Measurements from ENCODE around the gene FIGNL2.
A peak's percentile ranks its signal among the peaks of the same experiment; 100 is the strongest.
"Not testable (repeated sequence)": the region's sequence is repeated elsewhere in the genome, so short reads cannot be mapped to it uniquely, and the experiment has no call there.

The FIGNL2 gene

DNA sequence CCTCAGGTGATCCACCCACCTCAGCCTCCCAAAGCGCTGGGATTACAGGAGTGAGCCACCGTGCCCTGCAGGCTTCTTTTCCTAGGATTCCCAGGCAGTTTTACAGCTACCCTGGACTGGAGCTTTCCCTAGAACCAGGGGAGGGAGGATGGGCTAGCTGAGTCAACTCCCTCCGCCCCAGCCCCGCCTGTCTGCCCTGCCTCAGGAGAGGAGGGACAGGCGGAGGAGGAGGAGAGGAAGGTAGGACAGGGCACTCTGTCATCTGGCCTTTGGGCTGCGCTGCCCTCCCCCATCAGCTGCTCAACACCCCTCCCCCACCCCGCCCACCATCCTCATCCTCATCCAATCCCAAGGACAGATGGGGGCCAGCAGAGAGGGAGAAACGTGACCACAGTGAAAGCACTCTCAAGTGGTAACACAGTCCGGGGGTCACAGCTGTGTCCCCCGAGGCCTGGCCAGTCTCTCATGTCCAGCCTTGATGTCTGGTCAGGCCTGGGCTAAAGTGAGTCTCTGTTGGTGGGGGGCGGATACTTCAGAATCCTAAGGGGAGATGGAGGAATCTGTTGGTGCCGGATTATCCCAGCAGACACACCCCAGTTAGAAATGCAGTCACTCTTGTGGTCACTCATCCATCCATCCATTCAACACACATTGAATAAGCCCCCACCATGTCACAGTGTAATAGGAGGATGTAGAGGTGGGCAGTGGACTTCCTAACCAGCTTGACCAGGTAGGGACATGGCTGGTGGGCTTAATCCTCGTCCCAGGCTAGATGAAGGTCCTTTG, 12.3 kb downstream of the FIGNL2 start:
- no peak overlapping the region for H3K4me3 ChIP-seq (replicated peaks; ENCODE audit: low read depth, low read length)
- DNase-seq (ENCODE audit: low read depth): no peak
- TF ChIP-seq, protein P1, sequence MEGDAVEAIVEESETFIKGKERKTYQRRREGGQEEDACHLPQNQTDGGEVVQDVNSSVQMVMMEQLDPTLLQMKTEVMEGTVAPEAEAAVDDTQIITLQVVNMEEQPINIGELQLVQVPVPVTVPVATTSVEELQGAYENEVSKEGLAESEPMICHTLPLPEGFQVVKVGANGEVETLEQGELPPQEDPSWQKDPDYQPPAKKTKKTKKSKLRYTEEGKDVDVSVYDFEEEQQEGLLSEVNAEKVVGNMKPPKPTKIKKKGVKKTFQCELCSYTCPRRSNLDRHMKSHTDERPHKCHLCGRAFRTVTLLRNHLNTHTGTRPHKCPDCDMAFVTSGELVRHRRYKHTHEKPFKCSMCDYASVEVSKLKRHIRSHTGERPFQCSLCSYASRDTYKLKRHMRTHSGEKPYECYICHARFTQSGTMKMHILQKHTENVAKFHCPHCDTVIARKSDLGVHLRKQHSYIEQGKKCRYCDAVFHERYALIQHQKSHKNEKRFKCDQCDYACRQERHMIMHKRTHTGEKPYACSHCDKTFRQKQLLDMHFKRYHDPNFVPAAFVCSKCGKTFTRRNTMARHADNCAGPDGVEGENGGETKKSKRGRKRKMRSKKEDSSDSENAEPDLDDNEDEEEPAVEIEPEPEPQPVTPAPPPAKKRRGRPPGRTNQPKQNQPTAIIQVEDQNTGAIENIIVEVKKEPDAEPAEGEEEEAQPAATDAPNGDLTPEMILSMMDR (IDR thresholded peaks at IDR 0.05; ENCODE audit: low read length, missing control alignments): no peak

DNA sequence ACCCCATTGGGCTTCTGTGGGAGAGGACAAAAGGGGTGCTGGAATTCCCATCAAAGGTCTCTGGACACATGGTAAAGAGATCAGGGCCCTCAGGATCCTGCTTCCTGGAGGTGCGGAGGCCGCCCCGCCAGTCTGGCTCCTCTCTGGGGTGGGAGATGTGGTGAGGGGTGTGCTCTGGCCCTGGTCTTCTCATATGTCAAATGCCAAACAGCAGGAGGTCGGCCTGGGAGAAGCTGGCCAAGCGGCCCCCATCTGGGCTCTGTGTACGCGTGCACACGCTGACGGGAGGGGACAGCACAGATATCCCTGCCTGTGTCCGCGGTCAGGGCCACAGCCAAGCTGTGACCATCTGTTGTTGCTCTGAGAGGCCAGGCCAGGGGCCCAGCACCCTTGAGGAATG, 14.1 kb downstream of the FIGNL2 start:
- H3K4me3 ChIP-seq (replicated peaks; ENCODE audit: low read depth, low read length): no peak overlapping the region
- TF ChIP-seq, protein P1 (IDR thresholded peaks at IDR 0.05; ENCODE audit: low read length, missing control alignments): no peak
- no peak for DNase-seq (ENCODE audit: low read depth)

DNA sequence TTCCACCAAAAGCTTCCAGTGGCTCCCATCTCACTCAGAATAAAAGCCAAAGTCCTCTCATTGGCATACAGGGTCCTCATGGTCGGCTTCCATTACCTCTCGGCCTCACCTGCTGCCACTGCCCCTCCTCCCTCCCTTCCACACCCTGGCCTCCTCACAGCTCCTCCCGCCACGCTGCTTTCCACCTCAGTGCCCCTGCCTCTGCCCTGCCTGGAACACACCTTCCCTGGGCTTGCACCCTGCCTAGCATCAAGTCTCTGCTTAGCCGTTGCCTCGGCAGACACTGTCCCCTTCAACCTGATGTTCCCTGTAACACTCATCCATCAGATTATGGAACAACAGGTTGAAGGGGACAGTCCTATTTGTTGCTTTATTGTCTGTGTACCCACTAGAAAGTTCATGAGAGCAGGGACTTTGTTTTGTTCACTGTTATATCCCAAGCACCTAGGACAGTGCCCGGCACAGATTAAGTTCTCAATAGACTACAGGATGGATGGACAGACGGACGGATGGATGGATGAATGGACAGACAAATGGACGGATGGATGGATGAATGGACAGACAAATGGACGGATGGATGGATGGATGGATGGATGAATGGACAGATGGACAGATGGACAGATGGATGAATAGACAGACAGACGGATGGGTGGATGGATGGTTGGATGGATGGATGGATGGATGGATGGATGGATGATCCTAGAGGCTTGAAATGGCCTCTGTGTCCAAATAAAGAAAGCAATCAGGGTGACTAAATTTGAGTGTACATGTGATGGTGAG, 14.9 kb downstream of the FIGNL2 start:
- TF ChIP-seq, protein P1 (IDR thresholded peaks at IDR 0.05; ENCODE audit: low read length, missing control alignments): no peak
- no peak for DNase-seq (ENCODE audit: low read depth)
- no peak overlapping the region for H3K4me3 ChIP-seq (replicated peaks; ENCODE audit: low read depth, low read length)

DNA sequence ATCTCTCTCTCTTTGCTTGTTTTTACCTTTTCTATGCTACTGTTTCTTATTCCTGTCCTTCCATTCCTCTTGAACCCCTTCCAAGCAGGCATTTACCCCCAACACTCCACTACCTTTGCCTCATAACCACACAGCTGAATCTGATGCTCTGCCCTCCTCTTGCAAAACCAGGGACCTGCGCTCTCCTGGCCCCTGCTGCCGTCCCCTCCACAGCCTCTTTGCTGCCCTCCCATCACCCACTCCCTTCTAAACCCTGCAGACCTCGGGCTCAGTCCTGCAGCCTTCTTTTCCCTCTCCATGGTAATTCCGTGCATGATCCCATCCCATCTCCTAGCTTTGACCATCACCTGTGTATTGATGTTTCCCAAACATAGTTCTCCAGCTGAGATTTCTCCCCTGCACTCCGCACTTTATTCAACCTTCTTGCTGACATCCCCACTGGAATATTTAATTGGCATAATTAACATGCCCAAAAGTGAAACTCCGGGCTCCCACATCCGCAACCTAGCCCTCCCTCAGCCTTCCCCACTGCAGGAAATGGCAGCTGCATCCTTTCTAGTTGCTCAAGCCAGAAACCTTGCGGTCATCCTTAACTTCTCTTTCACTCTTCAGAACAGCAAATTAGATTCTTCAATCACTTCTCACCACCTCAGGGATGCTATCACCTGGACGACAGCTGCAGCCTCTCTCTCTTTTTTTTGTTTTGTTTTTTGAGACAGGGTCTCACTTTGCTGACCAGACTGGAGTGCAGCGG, 16.0 kb downstream of the FIGNL2 start:
- peak; percentile 11 for DNase-seq (ENCODE audit: low read depth)
- no peak overlapping the region for H3K4me3 ChIP-seq (replicated peaks; ENCODE audit: low read depth, low read length)
- TF ChIP-seq, protein P1 (IDR thresholded peaks at IDR 0.05; ENCODE audit: low read length, missing control alignments): no peak

DNA sequence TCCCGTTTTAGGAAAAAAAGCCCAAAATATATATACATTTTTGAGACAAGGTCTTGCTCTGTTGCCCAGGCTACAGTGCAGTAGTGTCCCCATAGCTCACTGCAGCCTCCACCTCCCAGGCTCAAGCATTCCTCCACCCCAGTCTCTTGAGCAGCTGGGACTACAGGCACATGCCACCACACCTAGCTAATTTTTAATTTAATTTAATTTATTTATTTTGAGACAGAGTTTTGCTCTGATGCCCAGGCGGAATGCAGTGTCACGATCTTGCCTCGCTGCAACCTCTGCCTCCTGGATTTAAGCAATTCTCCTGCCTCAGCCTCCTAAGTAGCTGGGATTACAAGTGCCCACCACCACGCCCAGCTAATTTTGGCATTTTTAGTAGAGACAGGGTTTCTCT, 16.7 kb downstream of the FIGNL2 start:
- not testable (repeated sequence) for H3K4me3 ChIP-seq (replicated peaks; ENCODE audit: low read depth, low read length); DNase-seq (ENCODE audit: low read depth)

DNA sequence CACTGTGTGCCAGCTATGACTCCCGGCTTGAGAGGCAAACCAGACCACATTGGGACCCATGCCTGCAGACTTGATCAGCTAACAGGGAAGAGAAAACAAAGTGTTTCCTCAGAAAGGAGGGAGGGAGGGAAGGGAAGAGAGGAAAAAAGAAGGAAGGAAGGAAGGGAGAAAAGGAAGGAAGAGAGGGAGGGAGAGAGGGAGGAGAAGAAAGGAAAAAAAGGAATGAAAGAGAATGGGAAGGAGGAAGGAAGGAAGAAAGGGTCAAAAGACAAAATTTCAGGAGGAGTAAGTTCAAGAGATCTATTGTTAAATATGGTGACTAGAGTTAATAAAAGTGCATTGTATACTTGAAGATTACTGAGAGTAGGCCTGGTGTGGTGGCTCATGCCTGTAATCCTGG, 18.9 kb downstream of the FIGNL2 start:
- no peak overlapping the region for H3K4me3 ChIP-seq (replicated peaks; ENCODE audit: low read depth, low read length)
- TF ChIP-seq, protein P1 (IDR thresholded peaks at IDR 0.05; ENCODE audit: low read length, missing control alignments): no peak
- DNase-seq (ENCODE audit: low read depth): no peak

DNA sequence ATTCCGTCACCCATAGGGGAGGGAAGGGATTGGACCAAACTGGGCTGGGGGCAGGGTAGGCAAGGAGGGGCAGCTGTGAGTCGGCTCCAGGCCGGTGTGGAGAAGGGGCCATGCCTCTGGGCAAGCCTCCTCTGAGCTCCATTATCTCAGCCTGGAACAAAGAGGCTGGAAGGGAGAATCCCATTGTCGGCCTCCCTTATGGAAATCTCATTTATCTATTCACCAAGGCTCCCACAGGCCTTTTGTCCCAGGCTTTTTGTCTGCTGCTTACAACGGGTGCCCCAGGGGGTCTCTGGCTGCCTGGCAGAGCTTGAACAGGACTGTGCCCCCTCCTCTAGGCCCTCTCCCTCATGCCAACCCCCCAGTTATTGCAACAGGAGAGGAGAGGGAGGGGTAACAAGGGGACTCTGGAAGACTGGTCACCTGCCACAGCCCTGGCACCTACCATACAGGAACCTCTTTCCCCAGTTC, 19.5 kb downstream of the FIGNL2 start:
- DNase-seq (ENCODE audit: low read depth): no peak
- TF ChIP-seq, protein P1 (IDR thresholded peaks at IDR 0.05; ENCODE audit: low read length, missing control alignments): no peak
- H3K4me3 ChIP-seq (replicated peaks; ENCODE audit: low read depth, low read length): no peak overlapping the region

All from fibroblast of pulmonary artery (primary cell).